Measurements from ENCODE around the gene TRIM72.
"Not testable (repeated sequence)": the region's sequence is repeated elsewhere in the genome, so short reads cannot be mapped to it uniquely, and the experiment has no call there.

TRIM72 gene

GRCh38 chr16:31213877-31214707 lies at the start of gene TRIM72:
TRIM72 (plus strand) TSS chr16:31214119; CDS start chr16:31214739, 620 bp downstream.
- no peak for DNase-seq

GRCh38 chr16:31167315-31167714 lies 46.6 kb upstream of the TRIM72 start:
- DNase-seq: no peak

- DNase-seq: no peak
Observed at GRCh38 chr16:31168848-31169247, 45.1 kb upstream of the TRIM72 start.

GRCh38 chr16:31170048-31170447 lies 43.9 kb upstream of the TRIM72 start:
- not testable (repeated sequence) for DNase-seq

- DNase-seq: peak; percentile 45
Observed at GRCh38 chr16:31177136-31177535, 36.8 kb upstream of the TRIM72 start.

GRCh38 chr16:31179219-31179746 lies 34.6 kb upstream of the TRIM72 start:
- DNase-seq: no peak

- peak; percentile 68 for DNase-seq
Observed at GRCh38 chr16:31179747-31180459, 34.0 kb upstream of the TRIM72 start, which contains the start of gene FUS. FUS (plus strand) TSS chr16:31180139; CDS start chr16:31180215, 76 bp downstream.

GRCh38 chr16:31181102-31181830 lies 32.7 kb upstream of the TRIM72 start:
- peak; percentile 76 for DNase-seq

- no peak for DNase-seq
Observed at GRCh38 chr16:31182391-31182790, 31.5 kb upstream of the TRIM72 start.

- no peak for DNase-seq
Observed at GRCh38 chr16:31183432-31184428, 30.2 kb upstream of the TRIM72 start.

- no peak for DNase-seq
Observed at GRCh38 chr16:31184888-31185287, 29.0 kb upstream of the TRIM72 start.

- no peak for DNase-seq
Observed at GRCh38 chr16:31185339-31185738, 28.6 kb upstream of the TRIM72 start.

GRCh38 chr16:31186176-31186575 lies 27.7 kb upstream of the TRIM72 start:
- DNase-seq: no peak

GRCh38 chr16:31186930-31187807 lies 26.8 kb upstream of the TRIM72 start:
- no peak for DNase-seq

GRCh38 chr16:31187808-31188189 lies 26.1 kb upstream of the TRIM72 start:
- DNase-seq: no peak

- no peak for DNase-seq
Observed at GRCh38 chr16:31188450-31189411, 25.2 kb upstream of the TRIM72 start.

- DNase-seq: no peak
Observed at GRCh38 chr16:31189412-31189778, 24.5 kb upstream of the TRIM72 start.

- no peak for DNase-seq
Observed at GRCh38 chr16:31190061-31190460, 23.9 kb upstream of the TRIM72 start.

- no peak for DNase-seq
Observed at GRCh38 chr16:31190818-31191444, 23.0 kb upstream of the TRIM72 start.
